GM12878 (cell line): Measurements from ENCODE around the gene MAP3K1. TPM values are rescaled to one million over a fixed set of nuclear protein-coding genes. Genes with fewer than 3 reads are reported as not detected.
A peak's percentile ranks its signal among the peaks of the same experiment; 100 is the strongest.

ENCODE experiments used
- ATAC-seq: fragments of 200-7000 bp; cut with Tn5 transposase; 3 replicates; pipeline ENCODE4 v1.9.1; 2020; ENCODE audit warnings: mild to moderate bottlenecking, moderate library complexity
- BruUV-seq: library from RNA; stranded (reverse); fragments of 400-500 nt; replicated peaks from 2 replicates; lab custom pipeline; 2021; lab: Mats Ljungman, UMichigan
- CTCF ChIA-PET: fragments of 300-600 bp; sonication (Branson Sonifier 250); formaldehyde crosslinking; extraction: SDS; loops from one replicate; lab custom pipeline; 2021; ENCODE audit warnings: inconsistent platforms; lab: Yijun Ruan, JAX
- POLR2A ChIA-PET: fragments of 350-600 bp; formaldehyde crosslinking; extraction: SDS; loops from one replicate; lab custom pipeline; 2021; ENCODE audit warnings: inconsistent platforms; lab: Charles Lee
- RAD21 ChIA-PET: fragments of 300-600 bp; sonication (Branson Sonifier 250); formaldehyde crosslinking; loops from one replicate; lab custom pipeline; 2023; ENCODE audit warnings: antibody characterized with exemption; ENCODE audit not compliant: unreplicated experiment; lab: Charles Lee
- SMC1A ChIA-PET: fragments of 300-600 bp; sonication (Branson Sonifier 250); formaldehyde crosslinking; loops from one replicate; lab custom pipeline; 2023; ENCODE audit not compliant: unreplicated experiment, uncharacterized antibody; lab: Charles Lee
- DNase-seq: peaks from one replicate; pipeline ENCODE4 v3.0.0-alpha.2; 2011; ENCODE audit warnings: low read depth, low spot score
- FAIRE-seq: peaks from 3 replicates; lab custom pipeline; 2011; peaks lifted over from hg19 to GRCh38; lab: Jason Lieb, UNC
- H2AFZ ChIP-seq: 2 replicates; pipeline ENCODE4 v1.6.0; 2011; ENCODE audit warnings: low read depth, low read length, control low read depth; ENCODE audit not compliant: control insufficient read depth
- H3K27ac ChIP-seq: 2 replicates; pipeline ENCODE4 v1.5.1; 2011; ENCODE audit warnings: control low read depth; ENCODE audit not compliant: control insufficient read depth, insufficient read depth
- H3K27me3 ChIP-seq, 2 experiments: replicated peaks in 1 of 2; 2 replicates each; pipeline versions ENCODE4 v1.6.0 to v1.6.1; 2011; ENCODE audit warnings: low read length in 1 of 2; ENCODE audit not compliant: control insufficient read depth in 2 of 2, insufficient read depth in 2 of 2
- H3K36me3 ChIP-seq, 2 experiments: 2 replicates each; pipeline ENCODE4 v1.5.1; 2011; ENCODE audit warnings: low read length in 1 of 2; ENCODE audit not compliant: control insufficient read depth in 2 of 2, insufficient read depth in 2 of 2
- H3K4me1 ChIP-seq: 2 replicates; pipeline ENCODE4 v1.6.1; 2011; ENCODE audit warnings: mild to moderate bottlenecking, low read length, moderate library complexity, mixed read lengths; ENCODE audit not compliant: control insufficient read depth, insufficient read depth
- H3K4me2 ChIP-seq: 2 replicates; pipeline ENCODE4 v1.6.0; 2011; ENCODE audit warnings: control low read depth; ENCODE audit not compliant: control insufficient read depth, insufficient read depth
- H3K4me3 ChIP-seq: fragments of 200-600 bp; sonication (generic); 2 replicates; pipeline ENCODE4 v1.5.1; 2016
- H3K79me2 ChIP-seq: 2 replicates; pipeline ENCODE4 v1.6.0; 2011; ENCODE audit warnings: low read length; ENCODE audit not compliant: control insufficient read depth, insufficient read depth
- H3K9ac ChIP-seq: 2 replicates; pipeline ENCODE4 v1.8.0; 2011; ENCODE audit warnings: low read length, control low read depth, mixed read lengths; ENCODE audit not compliant: control insufficient read depth, insufficient read depth
- H3K9me3 ChIP-seq: replicated peaks from 3 replicates; pipeline ENCODE4 v1.5.1; 2011; ENCODE audit warnings: mild to moderate bottlenecking, low read length; ENCODE audit not compliant: control insufficient read depth, insufficient read depth
- H4K20me1 ChIP-seq: 2 replicates; pipeline ENCODE4 v1.6.0; 2011; ENCODE audit not compliant: control insufficient read depth, insufficient read depth
- CREB1 ChIP-seq: IDR thresholded peaks from 2 replicates; pipeline ENCODE4 v1.6.1; 2012; ENCODE audit warnings: low read depth, mild to moderate bottlenecking, inconsistent platforms
- CREM ChIP-seq: IDR thresholded peaks from 2 replicates; pipeline ENCODE4 v1.6.1; 2014; ENCODE audit warnings: antibody characterized with exemption, low read depth
- GABPA ChIP-seq: IDR thresholded peaks from 2 replicates; pipeline ENCODE4 v1.6.1; 2014; ENCODE audit warnings: antibody characterized with exemption, low read depth, mild to moderate bottlenecking, inconsistent platforms
- MTA2 ChIP-seq: fragments of 450-650 bp; IDR thresholded peaks from 2 replicates; pipeline ENCODE4 v1.6.1; 2016; ENCODE audit warnings: low read depth, mild to moderate bottlenecking, moderate library complexity
- NFXL1 ChIP-seq: fragments of 450-650 bp; IDR thresholded peaks from 2 replicates; pipeline ENCODE4 v1.6.1; 2017; ENCODE audit warnings: antibody characterized with exemption, mild to moderate bottlenecking, borderline replicate concordance
- RAD21 ChIP-seq: IDR thresholded peaks from 2 replicates; pipeline ENCODE4 v1.6.1; 2011; ENCODE audit warnings: mild to moderate bottlenecking, low read depth, low read length, moderate library complexity; ENCODE audit not compliant: insufficient read depth
- RB1 ChIP-seq: fragments of 450-650 bp; formaldehyde crosslinking; IDR thresholded peaks from 2 replicates; pipeline ENCODE4 v1.6.1; 2017; ENCODE audit warnings: mild to moderate bottlenecking, borderline replicate concordance
- SIN3A ChIP-seq: IDR thresholded peaks from 2 replicates; pipeline ENCODE4 v1.6.1; 2012; ENCODE audit warnings: low read depth, low read length, improper control_type of control experiment
- ZZZ3 ChIP-seq: IDR thresholded peaks from 2 replicates; pipeline ENCODE4 v1.6.1; 2011; ENCODE audit warnings: low read depth; ENCODE audit not compliant: control insufficient read depth, insufficient read length
- WGBS: methylation state at CpG from one replicate; pipeline ENCODE4 v1.1.6; 2016; ENCODE audit warnings: low lambda C conversion rate; ENCODE audit not compliant: insufficient replicate concordance, insufficient coverage; ENCODE audit errors: missing lambda C conversion rate; 5-methylcytosine and 5-hydroxymethylcytosine counted together
- in situ Hi-C: fragments of 300-500 bp; cut with MboI; formaldehyde crosslinking; loops from 9 replicates; pipeline ENCODE4 v1.14.3; 2018; ENCODE audit warnings: mixed read lengths
- intact Hi-C: fragments of 100-400 bp; cut with micrococcal nuclease; formaldehyde crosslinking; loops from one replicate; pipeline ENCODE4 v1.14.2; 2022; ENCODE audit not compliant: unreplicated experiment
- polyA plus RNA-seq, 11 experiments: library from polyadenylated mRNA; depleted of rRNA in 4 of 11; unstranded in 6 of 11; stranded (reverse) in 5 of 11; fragments of >200 nt; fragmentation: Nextera tagmentation in 4 of 11; fragmentation: Illumina TruSeq in 1 of 11; extraction: Ambion mirVana in 4 of 11; extraction: Trizol in 1 of 11; gene quantifications; 1 replicate in 1 of 11; 2 replicates in 10 of 11; pipeline versions ENCODE4 v1.2.1 to v1.2.3, GENCODE V29; 2011 to 2016; ENCODE audit warnings: inconsistent platforms in 2 of 11, missing spikeins in 2 of 11, low read depth in 1 of 11
- total RNA-seq, 4 experiments: library from RNA; depleted of rRNA in 3 of 4; stranded (reverse); fragments of >200 nt in 3 of 4; fragmentation: Illumina TruSeq in 1 of 4; extraction: Trizol in 1 of 4; gene quantifications; 2 replicates each; pipeline versions ENCODE4 v1.2.1 to v1.2.3, GENCODE V29; 2013 to 2021
- TF ChIP-seq, protein P1 (sequence below): fragments of 450-650 bp; IDR thresholded peaks from 2 replicates; pipeline ENCODE4 v1.6.1; 2016; ENCODE audit warnings: mild to moderate bottlenecking
- TF ChIP-seq, protein P2 (sequence below): fragments of 450-650 bp; IDR thresholded peaks from 2 replicates; pipeline ENCODE4 v1.6.1; 2017; ENCODE audit warnings: low read depth, mild to moderate bottlenecking, moderate library complexity
- TF ChIP-seq, protein P3 (sequence below): fragments of 150-350 bp; IDR thresholded peaks from 2 replicates; pipeline ENCODE4 v1.6.1; 2016; ENCODE audit warnings: low read depth, low read length
- TF ChIP-seq, protein P4 (sequence below): IDR thresholded peaks from 2 replicates; pipeline ENCODE4 v1.6.1; 2012; ENCODE audit warnings: low read length, inconsistent platforms

MAP3K1 gene
- total and polyA plus RNA-seq, 10 of the 15 experiments (the other 5 are each of a cell fraction or from before 2014, with no cell fraction given), result 7.5 to 24.6 (median 12.6) TPM

DNA sequence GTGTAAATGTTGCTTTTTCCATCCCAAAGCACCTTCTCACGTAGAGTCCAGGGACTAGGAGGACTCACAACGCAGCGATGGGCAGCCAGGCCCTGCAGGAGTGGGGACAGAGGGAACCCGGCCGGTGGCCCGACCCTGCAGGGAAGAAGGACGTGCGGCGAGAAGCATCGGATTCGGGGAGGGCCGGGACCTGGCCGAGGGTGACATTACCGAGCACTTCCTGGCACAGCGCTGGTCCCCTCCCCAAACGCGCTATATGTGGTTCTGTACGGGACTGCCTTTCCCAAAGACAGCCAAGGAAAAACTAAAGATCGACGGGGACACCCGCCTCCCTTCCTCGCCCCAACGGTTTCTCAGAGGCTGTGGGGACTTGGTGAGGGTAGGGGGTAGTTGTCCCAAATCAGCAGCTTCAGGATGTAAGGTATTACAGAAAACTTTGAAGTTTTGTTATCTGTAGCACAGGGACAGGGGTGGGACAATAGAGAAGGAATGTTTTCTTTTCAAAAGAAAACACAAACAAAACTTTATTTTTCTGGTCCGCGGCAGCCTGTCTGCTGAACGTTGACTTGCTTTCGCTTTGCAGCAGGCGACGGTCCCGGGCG lies 887 bp upstream of the MAP3K1 start:
- FAIRE-seq (no peak), ATAC-seq (peak; percentile 13), DNase-seq (no peak)
- H3K4me1 ChIP-seq, result peaks cover 20% of the 10 kb centered on the region
- no peaks in the 10 kb centered on the region for H3K36me3 ChIP-seq
- H3K79me2 ChIP-seq, result peaks cover 35% of the 10 kb centered on the region
- no peaks in the 10 kb centered on the region for H3K27me3 ChIP-seq
- no peaks in the 10 kb centered on the region for H3K9me3 ChIP-seq
- H4K20me1 ChIP-seq, result no peaks in the 10 kb centered on the region
- peak overlapping the region; percentile 98 for H3K4me2 ChIP-seq
- POLR2A ChIA-PET, result interaction anchor here (1.6 kb wide), 1 partner anchor 18 kb away, joined by 5 read pairs; no protein-coding TSS in a partner anchor
- RAD21 ChIA-PET, result interaction anchor here (0.7 to 2.8 kb wide), 8 partner anchors 12 to 544 kb away, joined by 3 to 15 read pairs (median 5); no protein-coding TSS in a partner anchor
- H3K27ac ChIP-seq, result no peak overlapping the region
- under 1% methylated on average over 30 of the region's 31 CpGs for WGBS
- no TSS peak for BruUV-seq
- H2AFZ ChIP-seq, result peak overlapping the region; percentile 89
- CTCF ChIA-PET, result interaction anchor here (1.0 to 2.3 kb wide), 2 partner anchors 21 to 24 kb away, joined by 3 to 8 read pairs; no protein-coding TSS in a partner anchor
- SMC1A ChIA-PET, result interaction anchor here (1.0 to 3.4 kb wide), 11 partner anchors 23 to 483 kb away, joined by 3 to 16 read pairs (median 4); no protein-coding TSS in a partner anchor
- H3K4me3 ChIP-seq, result peak overlapping the region; percentile 97
- peak overlapping the region; percentile 54; the same call in 1 of the 2 replicates for H3K9ac ChIP-seq
- intact Hi-C loops, result loop anchor here (2.0 to 5.0 kb wide), 2 partner anchors 87 to 486 kb away; no protein-coding TSS in a partner anchor
- in situ Hi-C loops, result no loop called here
- TF ChIP-seq, protein P1, sequence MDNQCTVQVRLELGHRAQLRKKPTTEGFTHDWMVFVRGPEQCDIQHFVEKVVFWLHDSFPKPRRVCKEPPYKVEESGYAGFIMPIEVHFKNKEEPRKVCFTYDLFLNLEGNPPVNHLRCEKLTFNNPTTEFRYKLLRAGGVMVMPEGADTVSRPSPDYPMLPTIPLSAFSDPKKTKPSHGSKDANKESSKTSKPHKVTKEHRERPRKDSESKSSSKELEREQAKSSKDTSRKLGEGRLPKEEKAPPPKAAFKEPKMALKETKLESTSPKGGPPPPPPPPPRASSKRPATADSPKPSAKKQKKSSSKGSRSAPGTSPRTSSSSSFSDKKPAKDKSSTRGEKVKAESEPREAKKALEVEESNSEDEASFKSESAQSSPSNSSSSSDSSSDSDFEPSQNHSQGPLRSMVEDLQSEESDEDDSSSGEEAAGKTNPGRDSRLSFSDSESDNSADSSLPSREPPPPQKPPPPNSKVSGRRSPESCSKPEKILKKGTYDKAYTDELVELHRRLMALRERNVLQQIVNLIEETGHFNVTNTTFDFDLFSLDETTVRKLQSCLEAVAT, result peak; percentile 30; the same call in 1 of the 2 replicates
- TF ChIP-seq MTA2 (peak; percentile 24; the same call in 1 of the 2 replicates), ZZZ3 (no peak), SIN3A (no peak), CREM (peak; percentile 49; the same call in 1 of the 2 replicates), GABPA (no peak), CREB1 (no peak), RAD21 (peak; percentile 49), RB1 (no peak), NFXL1 (no peak)
- TF ChIP-seq, protein P2, sequence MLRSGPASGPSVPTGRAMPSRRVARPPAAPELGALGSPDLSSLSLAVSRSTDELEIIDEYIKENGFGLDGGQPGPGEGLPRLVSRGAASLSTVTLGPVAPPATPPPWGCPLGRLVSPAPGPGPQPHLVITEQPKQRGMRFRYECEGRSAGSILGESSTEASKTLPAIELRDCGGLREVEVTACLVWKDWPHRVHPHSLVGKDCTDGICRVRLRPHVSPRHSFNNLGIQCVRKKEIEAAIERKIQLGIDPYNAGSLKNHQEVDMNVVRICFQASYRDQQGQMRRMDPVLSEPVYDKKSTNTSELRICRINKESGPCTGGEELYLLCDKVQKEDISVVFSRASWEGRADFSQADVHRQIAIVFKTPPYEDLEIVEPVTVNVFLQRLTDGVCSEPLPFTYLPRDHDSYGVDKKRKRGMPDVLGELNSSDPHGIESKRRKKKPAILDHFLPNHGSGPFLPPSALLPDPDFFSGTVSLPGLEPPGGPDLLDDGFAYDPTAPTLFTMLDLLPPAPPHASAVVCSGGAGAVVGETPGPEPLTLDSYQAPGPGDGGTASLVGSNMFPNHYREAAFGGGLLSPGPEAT, result 0 out of 2 replicates have a peak, but pooled peaks have one; percentile 23
- TF ChIP-seq, protein P3, sequence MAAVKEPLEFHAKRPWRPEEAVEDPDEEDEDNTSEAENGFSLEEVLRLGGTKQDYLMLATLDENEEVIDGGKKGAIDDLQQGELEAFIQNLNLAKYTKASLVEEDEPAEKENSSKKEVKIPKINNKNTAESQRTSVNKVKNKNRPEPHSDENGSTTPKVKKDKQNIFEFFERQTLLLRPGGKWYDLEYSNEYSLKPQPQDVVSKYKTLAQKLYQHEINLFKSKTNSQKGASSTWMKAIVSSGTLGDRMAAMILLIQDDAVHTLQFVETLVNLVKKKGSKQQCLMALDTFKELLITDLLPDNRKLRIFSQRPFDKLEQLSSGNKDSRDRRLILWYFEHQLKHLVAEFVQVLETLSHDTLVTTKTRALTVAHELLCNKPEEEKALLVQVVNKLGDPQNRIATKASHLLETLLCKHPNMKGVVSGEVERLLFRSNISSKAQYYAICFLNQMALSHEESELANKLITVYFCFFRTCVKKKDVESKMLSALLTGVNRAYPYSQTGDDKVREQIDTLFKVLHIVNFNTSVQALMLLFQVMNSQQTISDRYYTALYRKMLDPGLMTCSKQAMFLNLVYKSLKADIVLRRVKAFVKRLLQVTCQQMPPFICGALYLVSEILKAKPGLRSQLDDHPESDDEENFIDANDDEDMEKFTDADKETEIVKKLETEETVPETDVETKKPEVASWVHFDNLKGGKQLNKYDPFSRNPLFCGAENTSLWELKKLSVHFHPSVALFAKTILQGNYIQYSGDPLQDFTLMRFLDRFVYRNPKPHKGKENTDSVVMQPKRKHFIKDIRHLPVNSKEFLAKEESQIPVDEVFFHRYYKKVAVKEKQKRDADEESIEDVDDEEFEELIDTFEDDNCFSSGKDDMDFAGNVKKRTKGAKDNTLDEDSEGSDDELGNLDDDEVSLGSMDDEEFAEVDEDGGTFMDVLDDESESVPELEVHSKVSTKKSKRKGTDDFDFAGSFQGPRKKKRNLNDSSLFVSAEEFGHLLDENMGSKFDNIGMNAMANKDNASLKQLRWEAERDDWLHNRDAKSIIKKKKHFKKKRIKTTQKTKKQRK, result no peak
- TF ChIP-seq, protein P4, sequence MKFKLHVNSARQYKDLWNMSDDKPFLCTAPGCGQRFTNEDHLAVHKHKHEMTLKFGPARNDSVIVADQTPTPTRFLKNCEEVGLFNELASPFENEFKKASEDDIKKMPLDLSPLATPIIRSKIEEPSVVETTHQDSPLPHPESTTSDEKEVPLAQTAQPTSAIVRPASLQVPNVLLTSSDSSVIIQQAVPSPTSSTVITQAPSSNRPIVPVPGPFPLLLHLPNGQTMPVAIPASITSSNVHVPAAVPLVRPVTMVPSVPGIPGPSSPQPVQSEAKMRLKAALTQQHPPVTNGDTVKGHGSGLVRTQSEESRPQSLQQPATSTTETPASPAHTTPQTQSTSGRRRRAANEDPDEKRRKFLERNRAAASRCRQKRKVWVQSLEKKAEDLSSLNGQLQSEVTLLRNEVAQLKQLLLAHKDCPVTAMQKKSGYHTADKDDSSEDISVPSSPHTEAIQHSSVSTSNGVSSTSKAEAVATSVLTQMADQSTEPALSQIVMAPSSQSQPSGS, result no peak
